Thyroid gland (tissue), 4 donors: ENCODE measurements around the gene LASP1NB.
A peak's percentile ranks its signal among the peaks of the same experiment; 100 is the strongest.

ENCODE experiments used
- DNase-seq, 2 donors: peaks; one replicate each; pipeline ENCODE4 v3.0.0-alpha.2; 2019
- H3K27ac ChIP-seq, 3 donors: fragments of 200-600 bp; sonication (generic); 1 replicate in 2 of 3; 2 replicates in 1 of 3; pipeline ENCODE4 v1.5.1; 2016 to 2019; ENCODE audit warnings: mild to moderate bottlenecking in 1 of 3, moderate library complexity in 1 of 3
- H3K27me3 ChIP-seq: fragments of 200-600 bp; sonication (generic); one replicate; pipeline ENCODE4 v1.5.1; 2019
- H3K36me3 ChIP-seq, 2 donors: fragments of 200-600 bp; sonication (generic); one replicate each; pipeline ENCODE4 v1.5.1; 2016 to 2019
- H3K4me1 ChIP-seq, 2 donors: fragments of 200-600 bp; sonication (generic); one replicate each; pipeline ENCODE4 v1.5.1; 2017 to 2019
- H3K4me3 ChIP-seq, 3 donors: fragments of 200-600 bp; sonication (generic); replicated peaks in 1 of 3; 1 replicate in 2 of 3; 2 replicates in 1 of 3; pipeline ENCODE4 v1.5.1; 2016; ENCODE audit warnings: mild to moderate bottlenecking in 1 of 3
- H3K9me3 ChIP-seq: fragments of 200-600 bp; sonication (generic); one replicate; pipeline ENCODE4 v1.5.1; 2017
- CTCF ChIP-seq, 6 experiments: fragments of 200-600 bp in 3 of 6; fragments of 450-650 bp in 3 of 6; sonication (generic) in 3 of 6; IDR thresholded peaks; one replicate each; pipeline ENCODE4 v1.5.1; 2016 to 2019; ENCODE audit warnings: antibody characterized with exemption in 6 of 6, mild to moderate bottlenecking in 2 of 6, inconsistent platforms in 1 of 6, moderate library complexity in 1 of 6
- POLR2A ChIP-seq, 2 donors: fragments of 450-650 bp; IDR thresholded peaks; one replicate each; pipeline ENCODE4 v1.6.1; 2017; ENCODE audit warnings: antibody characterized with exemption in 2 of 2, mild to moderate bottlenecking in 2 of 2, moderate library complexity in 1 of 2
- WGBS, 2 donors: methylation state at CpG; one replicate each; pipeline ENCODE4 v1.1.5; 2017; 5-methylcytosine and 5-hydroxymethylcytosine counted together
- intact Hi-C: fragments of 100-400 bp; cut with DNase I; formaldehyde crosslinking; loops from one replicate; pipeline ENCODE4 v1.15.1; 2023

The LASP1NB gene

GRCh38 chr17:38916771-38917170 is 8.6 kb upstream of the LASP1NB start:
- peaks cover 4 to 17% of the 10 kb centered on the region in 2 donors for H3K4me1 ChIP-seq
- peaks cover 48 to 52% of the 10 kb centered on the region in 2 donors for H3K36me3 ChIP-seq
- intact Hi-C loops, result no loop called here

GRCh38 chr17:38917259-38917658 is 8.2 kb upstream of the LASP1NB start:
- Histone ChIP-seq H3K9me3 (no peaks in the 10 kb centered on the region), H3K4me1 (peaks cover under 1 to 18% of the 10 kb centered on the region in 2 donors), H3K36me3 (peaks cover 48 to 52% of the 10 kb centered on the region in 2 donors), H3K4me3 (no peak overlapping the region), H3K27ac (no peak overlapping the region), H3K27me3 (no peaks in the 10 kb centered on the region)
- DNase-seq, result no peak
- TF ChIP-seq POLR2A (IDR thresholded peaks at IDR 0.05) (no peak), CTCF (IDR thresholded peaks at IDR 0.05) (no peak)
- intact Hi-C loops, result no loop called here
- WGBS, 2 donors, result 96 to 97% methylated on average over 3 of the region's 3 CpGs

More at GRCh38 chr17:38916771-38917170, 8.6 kb upstream of the LASP1NB start:
- Histone ChIP-seq H3K27me3 (no peaks in the 10 kb centered on the region), H3K9me3 (no peaks in the 10 kb centered on the region), H3K4me3 (no peak overlapping the region), H3K27ac (no peak overlapping the region)
- 74 to 80% methylated on average over 8 of the region's 8 CpGs for WGBS, 2 donors
- no peak for TF ChIP-seq POLR2A (IDR thresholded peaks at IDR 0.05)
- DNase-seq, result no peak

- H3K27me3 ChIP-seq, result no peaks in the 10 kb centered on the region
- H3K9me3 ChIP-seq, result no peaks in the 10 kb centered on the region
- intact Hi-C loops, result no loop called here
- no peak overlapping the region for H3K4me3 ChIP-seq
- 80 to 82% methylated on average over 36 to 37 of the region's 37 CpGs for WGBS, 2 donors
- peaks cover 11 to 18% of the 10 kb centered on the region in 2 donors for H3K4me1 ChIP-seq
- H3K36me3 ChIP-seq, result peaks cover 48 to 52% of the 10 kb centered on the region in 2 donors
- no peak for TF ChIP-seq POLR2A (IDR thresholded peaks at IDR 0.05)
- no peak for TF ChIP-seq CTCF (IDR thresholded peaks at IDR 0.05)
- no peak for DNase-seq
- H3K27ac ChIP-seq, result no peak overlapping the region
These were observed 7.1 kb upstream of the LASP1NB start for GRCh38 chr17:38918129-38918913.

- peaks cover 12 to 20% of the 10 kb centered on the region in 2 donors for H3K4me1 ChIP-seq
- 94 to 98% methylated on average over 5 of the region's 5 CpGs for WGBS, 2 donors
- H3K9me3 ChIP-seq, result no peaks in the 10 kb centered on the region
- no peak for DNase-seq
- no peak overlapping the region for H3K4me3 ChIP-seq
- intact Hi-C loops, result no loop called here
- no peak overlapping the region for H3K27ac ChIP-seq
- H3K27me3 ChIP-seq, result no peaks in the 10 kb centered on the region
- no peak for TF ChIP-seq CTCF (IDR thresholded peaks at IDR 0.05)
- TF ChIP-seq POLR2A (IDR thresholded peaks at IDR 0.05), result no peak
- peaks cover 48 to 52% of the 10 kb centered on the region in 2 donors for H3K36me3 ChIP-seq
These were observed 6.5 kb upstream of the LASP1NB start for GRCh38 chr17:38918916-38919315.

- no peak overlapping the region for H3K4me3 ChIP-seq
- H3K27ac ChIP-seq, result peak overlapping the region in 1 of 3 donors; percentile 17
- DNase-seq, result no peak
- H3K27me3 ChIP-seq, result no peaks in the 10 kb centered on the region
- intact Hi-C loops, result no loop called here
- H3K9me3 ChIP-seq, result no peaks in the 10 kb centered on the region
- peaks cover 44 to 47% of the 10 kb centered on the region in 2 donors for H3K36me3 ChIP-seq
- TF ChIP-seq CTCF (IDR thresholded peaks at IDR 0.05) (no peak), POLR2A (IDR thresholded peaks at IDR 0.05) (no peak)
- H3K4me1 ChIP-seq, result peaks cover 12 to 20% of the 10 kb centered on the region in 2 donors
- WGBS, 2 donors, result 93 to 97% methylated on average over 12 to 16 of the region's 16 CpGs
These were observed 5.9 kb upstream of the LASP1NB start for GRCh38 chr17:38919316-38920078.
